ENCODE data around the gene LMBR1L. TPM values are rescaled to one million over a fixed set of nuclear protein-coding genes. Genes with fewer than 3 reads are reported as not detected.

The LMBR1L gene
- total RNA-seq, 1 experiment from 2014 or later, result 47.2 TPM

DNA sequence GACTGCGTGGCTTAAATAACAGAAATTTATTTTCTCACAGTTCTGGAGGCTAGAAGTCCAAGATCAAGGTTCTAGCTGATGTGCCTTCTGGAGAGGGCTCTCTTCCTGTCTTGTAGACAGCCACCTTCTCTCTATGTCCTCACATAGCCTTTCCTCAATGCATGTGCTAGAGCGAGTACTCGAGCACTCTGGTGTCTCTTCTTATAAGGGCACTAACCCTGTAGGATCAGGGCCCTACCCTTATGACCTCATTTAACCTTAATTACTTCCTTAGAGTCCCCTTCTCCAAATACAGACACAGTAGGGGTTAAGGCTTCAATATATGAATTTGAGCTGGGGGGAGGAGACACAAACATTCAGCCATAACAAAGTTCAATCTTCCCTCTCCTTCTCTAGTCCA lies 26.2 kb downstream of the LMBR1L start:
- intact Hi-C loops (cut with micrococcal nuclease; ENCODE audit: unreplicated experiment), result no loop called here
- no peaks in the 10 kb centered on the region for H3K36me3 ChIP-seq (ENCODE audit: insufficient read depth, low read length, poor library complexity, severe bottlenecking)
- no peak overlapping the region for H3K4me3 ChIP-seq (ENCODE audit: low read depth, low read length, poor library complexity, severe bottlenecking)
- no peaks in the 10 kb centered on the region for H3K9me3 ChIP-seq (ENCODE audit: low read depth, low read length, poor library complexity, severe bottlenecking)
- no peak overlapping the region for H3K27ac ChIP-seq (ENCODE audit: low read depth, low read length, poor library complexity, severe bottlenecking)
- no peak for DNase-seq (ENCODE audit: low spot score)
- ChIA-PET CTCF (no interaction called here), POLR2A (ENCODE audit: low non-redundant PET) (no interaction called here)
- H3K4me1 ChIP-seq (ENCODE audit: insufficient read depth, low read length, poor library complexity, severe bottlenecking), result no peaks in the 10 kb centered on the region
- peaks cover 8% of the 10 kb centered on the region for H3K27me3 ChIP-seq (replicated peaks; ENCODE audit: insufficient read depth, low read depth, low read length, poor library complexity)
- TF ChIP-seq, protein P1, sequence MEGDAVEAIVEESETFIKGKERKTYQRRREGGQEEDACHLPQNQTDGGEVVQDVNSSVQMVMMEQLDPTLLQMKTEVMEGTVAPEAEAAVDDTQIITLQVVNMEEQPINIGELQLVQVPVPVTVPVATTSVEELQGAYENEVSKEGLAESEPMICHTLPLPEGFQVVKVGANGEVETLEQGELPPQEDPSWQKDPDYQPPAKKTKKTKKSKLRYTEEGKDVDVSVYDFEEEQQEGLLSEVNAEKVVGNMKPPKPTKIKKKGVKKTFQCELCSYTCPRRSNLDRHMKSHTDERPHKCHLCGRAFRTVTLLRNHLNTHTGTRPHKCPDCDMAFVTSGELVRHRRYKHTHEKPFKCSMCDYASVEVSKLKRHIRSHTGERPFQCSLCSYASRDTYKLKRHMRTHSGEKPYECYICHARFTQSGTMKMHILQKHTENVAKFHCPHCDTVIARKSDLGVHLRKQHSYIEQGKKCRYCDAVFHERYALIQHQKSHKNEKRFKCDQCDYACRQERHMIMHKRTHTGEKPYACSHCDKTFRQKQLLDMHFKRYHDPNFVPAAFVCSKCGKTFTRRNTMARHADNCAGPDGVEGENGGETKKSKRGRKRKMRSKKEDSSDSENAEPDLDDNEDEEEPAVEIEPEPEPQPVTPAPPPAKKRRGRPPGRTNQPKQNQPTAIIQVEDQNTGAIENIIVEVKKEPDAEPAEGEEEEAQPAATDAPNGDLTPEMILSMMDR (conservative IDR thresholded peaks at IDR 0.05; ENCODE audit: low read depth, low read length), result no peak
- no peak for TF ChIP-seq EZH2 (IDR thresholded peaks at IDR 0.05; ENCODE audit: borderline replicate concordance, low read depth, low read length, poor library complexity, severe bottlenecking)
- BruUV-seq (replicated peaks), result no TSS peak

DNA sequence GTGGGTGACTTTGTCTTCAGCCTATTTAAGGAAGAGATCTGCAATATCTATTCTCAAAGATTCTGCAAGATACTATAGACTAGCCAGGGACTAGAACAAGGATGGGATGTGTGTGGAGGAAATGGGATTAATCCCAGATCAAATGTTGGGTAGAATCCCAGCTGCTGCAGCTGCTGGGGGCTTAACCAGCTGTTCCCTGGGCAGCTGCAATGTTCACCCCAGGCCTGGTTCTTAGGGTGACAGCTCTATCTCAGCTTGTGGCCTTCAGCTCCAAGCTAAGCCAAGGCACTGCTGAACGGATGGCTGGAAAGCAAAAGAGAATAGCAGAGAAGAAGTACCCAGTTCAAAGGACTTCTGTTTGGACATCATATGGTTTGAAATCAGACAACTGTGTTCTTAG lies 30.9 kb downstream of the LMBR1L start:
- intact Hi-C loops (cut with micrococcal nuclease; ENCODE audit: unreplicated experiment), result no loop called here
- H3K9me3 ChIP-seq (ENCODE audit: low read depth, low read length, poor library complexity, severe bottlenecking), result no peaks in the 10 kb centered on the region
- ChIA-PET CTCF (no interaction called here), POLR2A (ENCODE audit: low non-redundant PET) (no interaction called here)
- H3K4me3 ChIP-seq (ENCODE audit: low read depth, low read length, poor library complexity, severe bottlenecking), result no peak overlapping the region
- no peak overlapping the region for H3K27ac ChIP-seq (ENCODE audit: low read depth, low read length, poor library complexity, severe bottlenecking)
- TF ChIP-seq EZH2 (IDR thresholded peaks at IDR 0.05; ENCODE audit: borderline replicate concordance, low read depth, low read length, poor library complexity, severe bottlenecking), result no peak
- TF ChIP-seq, protein P1 (conservative IDR thresholded peaks at IDR 0.05; ENCODE audit: low read depth, low read length), result no peak
- H3K36me3 ChIP-seq (ENCODE audit: insufficient read depth, low read length, poor library complexity, severe bottlenecking), result no peaks in the 10 kb centered on the region
- DNase-seq (ENCODE audit: low spot score), result no peak
- no TSS peak for BruUV-seq (replicated peaks)
- H3K4me1 ChIP-seq (ENCODE audit: insufficient read depth, low read length, poor library complexity, severe bottlenecking), result no peaks in the 10 kb centered on the region
- H3K27me3 ChIP-seq (replicated peaks; ENCODE audit: insufficient read depth, low read depth, low read length, poor library complexity), result no peaks in the 10 kb centered on the region

DNA sequence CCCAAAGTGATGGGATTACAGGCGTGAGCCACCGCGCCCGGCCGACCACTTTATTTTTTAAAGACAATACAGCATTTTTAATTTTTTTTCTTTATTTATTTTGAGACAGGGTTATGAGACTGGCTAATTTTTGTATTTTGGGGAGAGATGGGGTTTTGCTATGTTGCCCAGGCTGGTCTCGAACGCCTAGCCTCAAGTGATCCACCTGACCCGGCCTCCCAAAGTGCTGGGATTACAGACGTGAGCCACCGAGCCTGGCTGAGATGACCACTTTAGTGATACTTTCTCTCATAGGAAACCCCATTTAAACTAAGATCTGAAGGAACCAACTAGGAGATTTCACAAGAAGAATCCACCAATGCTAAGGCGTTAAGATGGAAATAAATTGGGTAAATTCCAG lies 39.7 kb downstream of the LMBR1L start:
- POLR2A ChIA-PET (ENCODE audit: low non-redundant PET), result no interaction called here

More for the DNA sequence above, 39.7 kb downstream of the LMBR1L start:
- Histone ChIP-seq H3K9me3 (ENCODE audit: low read depth, low read length, poor library complexity, severe bottlenecking) (no peaks in the 10 kb centered on the region), H3K27ac (ENCODE audit: low read depth, low read length, poor library complexity, severe bottlenecking) (no peak overlapping the region), H3K4me3 (ENCODE audit: low read depth, low read length, poor library complexity, severe bottlenecking) (no peak overlapping the region), H3K4me1 (ENCODE audit: insufficient read depth, low read length, poor library complexity, severe bottlenecking) (no peaks in the 10 kb centered on the region), H3K27me3 (replicated peaks; ENCODE audit: insufficient read depth, low read depth, low read length, poor library complexity) (no peaks in the 10 kb centered on the region), H3K36me3 (ENCODE audit: insufficient read depth, low read length, poor library complexity, severe bottlenecking) (no peaks in the 10 kb centered on the region)
- no TSS peak for BruUV-seq (replicated peaks)
- intact Hi-C loops (cut with micrococcal nuclease; ENCODE audit: unreplicated experiment), result no loop called here
- TF ChIP-seq EZH2 (IDR thresholded peaks at IDR 0.05; ENCODE audit: borderline replicate concordance, low read depth, low read length, poor library complexity, severe bottlenecking), result no peak
- TF ChIP-seq, protein P1 (conservative IDR thresholded peaks at IDR 0.05; ENCODE audit: low read depth, low read length), result no peak
- CTCF ChIA-PET, result no interaction called here
- DNase-seq (ENCODE audit: low spot score), result no peak

All from A673 (cell line).